HCT116 (cell line): ENCODE measurements around the gene ARPP21. TPM values are rescaled to one million over a fixed set of nuclear protein-coding genes. Genes with fewer than 3 reads are reported as not detected.

Source experiments
- ATAC-seq: fragments of 200-7000 bp; cut with Tn5 transposase; 2 replicates; pipeline ENCODE4 v1.9.1; 2020; ENCODE audit warnings: mild to moderate bottlenecking, moderate library complexity
- BruUV-seq: library from RNA; stranded (reverse); fragments of 400-500 nt; replicated peaks from 2 replicates; lab custom pipeline; 2021; lab: Mats Ljungman, UMichigan
- CTCF ChIA-PET: fragments of 300-600 bp; sonication (Branson Sonifier 250); formaldehyde crosslinking; loops from one replicate; lab custom pipeline; 2021; ENCODE audit warnings: antibody characterized with exemption; lab: Charles Lee
- POLR2A ChIA-PET: fragments of 300-600, 350-600 bp; sonication (Branson Sonifier 250); formaldehyde crosslinking; loops from one replicate; lab custom pipeline; 2021; ENCODE audit warnings: antibody characterized with exemption; lab: Charles Lee
- RAD21 ChIA-PET, 2 experiments: fragments of 300-600 bp; sonication (Branson Sonifier 250); formaldehyde crosslinking; loops; one replicate each; lab custom pipeline; 2023; ENCODE audit warnings: low total read pairs in 2 of 2; ENCODE audit not compliant: uncharacterized antibody in 2 of 2, unreplicated experiment in 2 of 2, low non-redundant PET in 1 of 2; lab: Charles Lee
- DNase-seq: peaks from one replicate; pipeline ENCODE4 v3.0.0-alpha.2; 2010; ENCODE audit warnings: low read depth, low spot score
- H2AFZ ChIP-seq: fragments of 200-600 bp; shearing (Covaris generic), sonication (generic); 2 replicates; pipeline ENCODE4 v1.6.1; 2017; ENCODE audit warnings: low read depth, mixed run types, mixed read lengths, antibody characterized with exemption, low read length; ENCODE audit not compliant: poor library complexity, severe bottlenecking
- H3K27ac ChIP-seq: 2 replicates; pipeline ENCODE4 v1.5.1; 2012; ENCODE audit warnings: low read depth, low read length
- H3K27me3 ChIP-seq: fragments of 200-600 bp; sonication (generic); 2 replicates; pipeline ENCODE4 v1.6.1; 2016; ENCODE audit warnings: mixed run types, low read length, mixed read lengths; ENCODE audit not compliant: insufficient read depth
- H3K36me3 ChIP-seq, 2 experiments: fragments of 200-500 bp in 1 of 2; fragments of 200-600 bp in 1 of 2; sonication (Bioruptor generic) in 1 of 2; sonication (generic) in 1 of 2; 2 replicates each; pipeline versions ENCODE4 v1.5.1 to v1.6.1; 2014 to 2016; ENCODE audit warnings: low read length in 2 of 2, inconsistent platforms in 1 of 2, mixed read lengths in 1 of 2, mixed run types in 1 of 2; ENCODE audit not compliant: insufficient read depth in 2 of 2, control insufficient read depth in 1 of 2
- H3K4me1 ChIP-seq, 2 experiments: fragments of 200-600 bp in 1 of 2; sonication (generic) in 1 of 2; 2 replicates each; pipeline versions ENCODE4 v1.5.1 to v1.6.1; 2012 to 2017; ENCODE audit warnings: low read length in 2 of 2, inconsistent platforms in 1 of 2, mild to moderate bottlenecking in 1 of 2, mixed read lengths in 1 of 2, mixed run types in 1 of 2, moderate library complexity in 1 of 2; ENCODE audit not compliant: insufficient read depth in 2 of 2, control insufficient read depth in 1 of 2
- H3K4me2 ChIP-seq: fragments of 200-600 bp; sonication (generic); 2 replicates; pipeline ENCODE4 v1.6.1; 2017; ENCODE audit warnings: mixed run types, low read length, mixed read lengths
- H3K4me3 ChIP-seq, 2 experiments: fragments of 200-600 bp in 1 of 2; sonication (generic) in 1 of 2; replicated peaks in 1 of 2; 2 replicates each; pipeline ENCODE4 v1.5.1; 2011 to 2016; ENCODE audit warnings: low read length in 2 of 2, control low read depth in 1 of 2, low read depth in 1 of 2, mild to moderate bottlenecking in 1 of 2, mixed read lengths in 1 of 2, mixed run types in 1 of 2
- H3K79me2 ChIP-seq: fragments of 200-600 bp; sonication (generic); 2 replicates; pipeline ENCODE4 v1.6.1; 2017; ENCODE audit warnings: mild to moderate bottlenecking, mixed run types, low read length, moderate library complexity, mixed read lengths; ENCODE audit not compliant: insufficient read depth
- H3K9ac ChIP-seq: fragments of 200-600 bp; sonication (generic); 2 replicates; pipeline ENCODE4 v1.6.1; 2016; ENCODE audit warnings: low read length, mixed read lengths
- H3K9me2 ChIP-seq: fragments of 200-600 bp; sonication (generic), shearing (Covaris generic); 2 replicates; pipeline ENCODE4 v1.6.1; 2017; ENCODE audit warnings: mixed run types, mild to moderate bottlenecking, moderate library complexity; ENCODE audit not compliant: insufficient read depth
- H3K9me3 ChIP-seq, 2 experiments: fragments of 200-500 bp in 1 of 2; fragments of 200-600 bp in 1 of 2; sonication (Bioruptor generic) in 1 of 2; sonication (generic) in 1 of 2; 2 replicates each; pipeline ENCODE4 v1.6.1; 2014 to 2017; ENCODE audit warnings: low read length in 2 of 2, mixed read lengths in 2 of 2, inconsistent platforms in 1 of 2, low read depth in 1 of 2, mild to moderate bottlenecking in 1 of 2, mixed run types in 1 of 2, moderate library complexity in 1 of 2; ENCODE audit not compliant: control insufficient read depth in 1 of 2, insufficient read depth in 1 of 2
- H4K20me1 ChIP-seq: fragments of 200-600 bp; sonication (generic), shearing (Covaris generic); 2 replicates; pipeline ENCODE4 v1.6.1; 2017; ENCODE audit warnings: mixed run types, mild to moderate bottlenecking, moderate library complexity; ENCODE audit not compliant: insufficient read depth
- ATF3 ChIP-seq: IDR thresholded peaks from 2 replicates; pipeline ENCODE4 v1.6.1; 2012
- CBX3 ChIP-seq: IDR thresholded peaks from 2 replicates; pipeline ENCODE4 v1.6.1; 2012; ENCODE audit warnings: low read depth
- CTCF ChIP-seq, 3 experiments: fragments of 200-600 bp in 1 of 3; sonication (generic) in 1 of 3; IDR thresholded peaks in 2 of 3; conservative IDR thresholded peaks in 1 of 3; 2 replicates each; pipeline ENCODE4 v1.5.1; 2012 to 2017; ENCODE audit warnings: low read depth in 2 of 3, low read length in 2 of 3, antibody characterized with exemption in 1 of 3, borderline replicate concordance in 1 of 3, control low read depth in 1 of 3, mild to moderate bottlenecking in 1 of 3, mixed read lengths in 1 of 3, mixed run types in 1 of 3, moderate library complexity in 1 of 3; ENCODE audit not compliant: insufficient read depth in 1 of 3
- EGR1 ChIP-seq: IDR thresholded peaks from 2 replicates; pipeline ENCODE4 v1.6.1; 2012; ENCODE audit warnings: low read depth
- EZH2 ChIP-seq: fragments of 200-600 bp; sonication (generic); IDR thresholded peaks from 2 replicates; pipeline ENCODE4 v1.6.1; 2017; ENCODE audit warnings: antibody characterized with exemption, mixed run types
- EZH2phosphoT487 ChIP-seq: fragments of 200-600 bp; IDR thresholded peaks from 2 replicates; pipeline ENCODE4 v1.6.1; 2018; ENCODE audit warnings: antibody characterized with exemption, borderline replicate concordance
- JUND ChIP-seq: IDR thresholded peaks from 2 replicates; pipeline ENCODE4 v1.6.1; 2012
- MAX ChIP-seq: IDR thresholded peaks from 2 replicates; pipeline ENCODE4 v1.6.1; 2012
- POLR2A ChIP-seq: IDR thresholded peaks from 2 replicates; pipeline ENCODE4 v1.7.0; 2011; ENCODE audit warnings: borderline replicate concordance; ENCODE audit not compliant: insufficient read depth, insufficient read length; ENCODE audit errors: extremely low read depth
- POLR2AphosphoS5 ChIP-seq: IDR thresholded peaks from 2 replicates; pipeline ENCODE4 v1.6.1; 2011; ENCODE audit warnings: mild to moderate bottlenecking, low read depth, low read length, moderate library complexity
- SIN3A ChIP-seq: IDR thresholded peaks from 2 replicates; pipeline ENCODE4 v1.6.1; 2012; ENCODE audit warnings: low read depth
- SP1 ChIP-seq: IDR thresholded peaks from 2 replicates; pipeline ENCODE4 v1.6.1; 2012; ENCODE audit warnings: low read depth
- SRF ChIP-seq: IDR thresholded peaks from 2 replicates; pipeline ENCODE4 v1.6.1; 2012; ENCODE audit warnings: low read depth
- TCF7L2 ChIP-seq: IDR thresholded peaks from 2 replicates; pipeline ENCODE4 v1.7.0; 2011; ENCODE audit warnings: borderline replicate concordance, inconsistent platforms; ENCODE audit not compliant: insufficient read depth, insufficient read length; ENCODE audit errors: extremely low read depth
- ZBTB33 ChIP-seq: IDR thresholded peaks from 2 replicates; pipeline ENCODE4 v1.6.1; 2011; ENCODE audit warnings: mild to moderate bottlenecking, low read length, moderate library complexity; ENCODE audit not compliant: insufficient replicate concordance; ENCODE audit errors: extremely low read depth
- ZFX ChIP-seq: fragments of 450-650 bp; IDR thresholded peaks from 2 replicates; pipeline ENCODE4 v1.6.1; 2017
- ZNF274 ChIP-seq: fragments of 200-500 bp; sonication (Bioruptor generic); IDR thresholded peaks from 2 replicates; pipeline ENCODE4 v1.6.1; 2014; ENCODE audit warnings: mild to moderate bottlenecking, low read depth, low read length, inconsistent platforms
- intact Hi-C: fragments of 100-400 bp; cut with micrococcal nuclease; formaldehyde crosslinking; loops from 2 replicates; pipeline ENCODE4 v1.10.0; 2022
- total RNA-seq: library from RNA; stranded (reverse); gene quantifications from one replicate; pipeline ENCODE4 v1.2.1, GENCODE V29; 2021; ENCODE audit not compliant: unreplicated experiment
- TF ChIP-seq, protein P1 (sequence below): IDR thresholded peaks from 2 replicates; pipeline ENCODE4 v1.6.1; 2012; ENCODE audit warnings: low read depth

ARPP21 gene
- total RNA-seq, 1 experiment from 2014 or later: not detected

DNA sequence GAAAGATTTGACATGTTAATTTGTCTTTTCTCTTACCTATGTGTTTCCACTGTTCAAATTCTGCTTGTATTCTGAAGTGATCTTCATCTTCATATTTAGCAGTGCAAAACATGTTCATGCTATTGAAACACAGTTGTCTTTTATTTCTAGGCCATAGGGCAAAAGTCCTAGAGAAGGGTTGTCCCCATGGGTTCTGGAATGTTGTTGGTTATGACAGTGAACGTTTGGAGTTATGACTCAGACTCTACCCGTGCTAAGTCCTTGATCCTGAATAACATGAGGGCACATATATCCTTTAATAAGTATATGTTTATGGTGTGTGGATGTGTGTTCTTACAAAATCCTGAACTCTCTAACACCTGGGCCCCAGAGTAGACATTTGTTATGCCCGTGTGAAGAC, 23.0 kb upstream of the ARPP21 start:
- ChIA-PET POLR2A (no interaction called here), RAD21 (no interaction called here), CTCF (no interaction called here)
- ATAC-seq (no peak), DNase-seq (no peak)
- Histone ChIP-seq H2AFZ (no peak overlapping the region), H3K9ac (no peak overlapping the region), H4K20me1 (no peaks in the 10 kb centered on the region), H3K4me3 (no peak overlapping the region), H3K9me3 (peaks cover 3 to 7% of the 10 kb centered on the region in 2 experiments; a peak in 2 of 4 replicates), H3K9me2 (no peaks in the 10 kb centered on the region), H3K27ac (no peak overlapping the region), H3K27me3 (no peaks in the 10 kb centered on the region), H3K36me3 (no peaks in the 10 kb centered on the region), H3K4me1 (no peaks in the 10 kb centered on the region), H3K4me2 (no peak overlapping the region), H3K79me2 (no peaks in the 10 kb centered on the region)
- no TSS peak for BruUV-seq
- TF ChIP-seq EZH2phosphoT487 (no peak), ZNF274 (no peak), EZH2 (no peak), SRF (no peak), CBX3 (no peak), SIN3A (no peak), ZBTB33 (no peak), CTCF (IDR thresholded peaks at IDR 0.05 in 2 of 3, conservative IDR thresholded peaks at IDR 0.05 in 1 of 3; ENCODE audit: borderline replicate concordance in 1 of 3, insufficient read depth in 1 of 3, low read depth in 2 of 3, low read length in 2 of 3) (no peak), SP1 (no peak), EGR1 (no peak), ATF3 (no peak), TCF7L2 (no peak), POLR2A (no peak), JUND (no peak), POLR2AphosphoS5 (no peak), ZFX (no peak), MAX (no peak)
- TF ChIP-seq, protein P1, sequence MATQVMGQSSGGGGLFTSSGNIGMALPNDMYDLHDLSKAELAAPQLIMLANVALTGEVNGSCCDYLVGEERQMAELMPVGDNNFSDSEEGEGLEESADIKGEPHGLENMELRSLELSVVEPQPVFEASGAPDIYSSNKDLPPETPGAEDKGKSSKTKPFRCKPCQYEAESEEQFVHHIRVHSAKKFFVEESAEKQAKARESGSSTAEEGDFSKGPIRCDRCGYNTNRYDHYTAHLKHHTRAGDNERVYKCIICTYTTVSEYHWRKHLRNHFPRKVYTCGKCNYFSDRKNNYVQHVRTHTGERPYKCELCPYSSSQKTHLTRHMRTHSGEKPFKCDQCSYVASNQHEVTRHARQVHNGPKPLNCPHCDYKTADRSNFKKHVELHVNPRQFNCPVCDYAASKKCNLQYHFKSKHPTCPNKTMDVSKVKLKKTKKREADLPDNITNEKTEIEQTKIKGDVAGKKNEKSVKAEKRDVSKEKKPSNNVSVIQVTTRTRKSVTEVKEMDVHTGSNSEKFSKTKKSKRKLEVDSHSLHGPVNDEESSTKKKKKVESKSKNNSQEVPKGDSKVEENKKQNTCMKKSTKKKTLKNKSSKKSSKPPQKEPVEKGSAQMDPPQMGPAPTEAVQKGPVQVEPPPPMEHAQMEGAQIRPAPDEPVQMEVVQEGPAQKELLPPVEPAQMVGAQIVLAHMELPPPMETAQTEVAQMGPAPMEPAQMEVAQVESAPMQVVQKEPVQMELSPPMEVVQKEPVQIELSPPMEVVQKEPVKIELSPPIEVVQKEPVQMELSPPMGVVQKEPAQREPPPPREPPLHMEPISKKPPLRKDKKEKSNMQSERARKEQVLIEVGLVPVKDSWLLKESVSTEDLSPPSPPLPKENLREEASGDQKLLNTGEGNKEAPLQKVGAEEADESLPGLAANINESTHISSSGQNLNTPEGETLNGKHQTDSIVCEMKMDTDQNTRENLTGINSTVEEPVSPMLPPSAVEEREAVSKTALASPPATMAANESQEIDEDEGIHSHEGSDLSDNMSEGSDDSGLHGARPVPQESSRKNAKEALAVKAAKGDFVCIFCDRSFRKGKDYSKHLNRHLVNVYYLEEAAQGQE: no peak
- intact Hi-C loops: no loop called here
